Stimulated activated CD8-positive, alpha-beta memory T cell treated with anti-CD3 and anti-CD28 coated beads, Interleukin-7, amount 100 ng/mL, for 1 hour (primary cell): ENCODE measurements around the gene SPPL2B.

ENCODE experiments used
- DNase-seq, 2 donors: peaks; one replicate each; pipeline ENCODE4 v3.0.0-alpha.2; 2020; ENCODE audit warnings: low read depth in 2 of 2

The SPPL2B gene

DNA sequence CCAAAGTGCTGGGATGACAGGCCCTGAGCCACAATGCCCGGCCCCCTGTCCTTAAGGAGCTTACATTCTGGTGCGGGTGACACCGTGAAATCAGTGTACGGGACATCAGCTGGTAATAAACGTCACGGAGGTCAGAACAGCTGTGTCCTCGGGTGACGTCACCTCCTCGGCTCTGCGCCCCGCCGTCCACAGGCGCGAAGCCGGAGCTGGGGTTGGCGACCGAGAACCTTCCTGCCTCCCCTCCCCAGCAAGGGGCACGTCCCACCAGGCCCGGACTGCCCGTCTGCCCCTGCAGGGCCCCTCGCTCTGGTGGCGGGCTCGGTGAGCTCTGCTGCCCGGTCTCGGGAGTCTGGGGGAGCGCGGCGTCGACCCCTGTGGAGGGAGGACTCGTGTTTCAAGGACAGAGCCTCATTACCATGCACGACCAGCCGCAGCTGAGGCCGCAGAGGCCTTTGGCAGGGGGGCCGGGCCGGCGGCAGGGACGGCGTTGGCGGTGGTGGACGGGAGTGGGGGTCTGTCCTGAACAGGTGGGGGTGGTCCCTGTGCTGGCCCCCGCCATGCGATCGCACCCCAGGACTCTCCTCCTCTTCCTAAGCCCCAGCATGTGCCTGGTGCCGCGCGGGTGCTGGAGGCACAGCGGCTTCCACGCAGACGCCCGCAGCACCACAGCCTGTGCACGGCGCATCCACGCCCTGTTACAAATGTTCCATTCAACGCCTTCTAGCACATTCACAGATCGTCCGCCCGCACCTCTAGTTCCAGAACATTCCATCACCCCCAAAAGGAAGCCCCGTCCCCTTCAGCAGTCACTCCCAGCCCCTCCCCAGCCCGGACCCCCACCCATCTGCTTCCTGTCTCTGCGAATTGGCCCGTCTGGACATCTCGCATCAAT is 25.9 kb upstream of the SPPL2B start:
- no peak for DNase-seq

DNA sequence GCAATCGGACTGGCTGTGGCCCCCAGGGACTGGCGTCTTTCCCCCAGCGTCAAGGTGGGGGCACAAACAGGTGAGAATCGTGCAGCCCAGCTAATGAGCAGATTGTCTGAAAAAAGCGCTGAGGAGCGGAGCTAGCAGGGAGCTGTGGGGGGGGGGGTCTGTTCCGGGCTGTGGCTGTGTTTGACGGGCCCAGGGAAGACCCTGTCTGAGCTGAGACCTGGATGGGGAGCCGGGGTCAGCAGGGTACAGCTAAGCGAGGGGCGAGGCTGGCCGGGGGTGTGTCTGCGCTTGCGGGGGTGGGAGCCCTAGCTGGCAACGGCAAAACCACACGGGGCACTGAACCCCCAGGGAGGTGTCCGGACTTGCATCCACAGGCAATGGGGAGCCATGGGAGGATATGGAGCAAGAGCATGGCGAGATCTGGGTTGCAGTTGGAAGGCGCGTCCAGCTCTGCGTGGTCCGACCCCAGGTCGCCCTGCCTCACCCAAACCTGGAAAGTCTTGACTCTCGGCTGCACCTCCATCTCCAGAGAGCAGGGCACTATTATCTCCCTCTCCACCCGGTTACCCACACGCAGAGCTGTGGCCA is 25.2 kb upstream of the SPPL2B start:
- no peak for DNase-seq

DNA sequence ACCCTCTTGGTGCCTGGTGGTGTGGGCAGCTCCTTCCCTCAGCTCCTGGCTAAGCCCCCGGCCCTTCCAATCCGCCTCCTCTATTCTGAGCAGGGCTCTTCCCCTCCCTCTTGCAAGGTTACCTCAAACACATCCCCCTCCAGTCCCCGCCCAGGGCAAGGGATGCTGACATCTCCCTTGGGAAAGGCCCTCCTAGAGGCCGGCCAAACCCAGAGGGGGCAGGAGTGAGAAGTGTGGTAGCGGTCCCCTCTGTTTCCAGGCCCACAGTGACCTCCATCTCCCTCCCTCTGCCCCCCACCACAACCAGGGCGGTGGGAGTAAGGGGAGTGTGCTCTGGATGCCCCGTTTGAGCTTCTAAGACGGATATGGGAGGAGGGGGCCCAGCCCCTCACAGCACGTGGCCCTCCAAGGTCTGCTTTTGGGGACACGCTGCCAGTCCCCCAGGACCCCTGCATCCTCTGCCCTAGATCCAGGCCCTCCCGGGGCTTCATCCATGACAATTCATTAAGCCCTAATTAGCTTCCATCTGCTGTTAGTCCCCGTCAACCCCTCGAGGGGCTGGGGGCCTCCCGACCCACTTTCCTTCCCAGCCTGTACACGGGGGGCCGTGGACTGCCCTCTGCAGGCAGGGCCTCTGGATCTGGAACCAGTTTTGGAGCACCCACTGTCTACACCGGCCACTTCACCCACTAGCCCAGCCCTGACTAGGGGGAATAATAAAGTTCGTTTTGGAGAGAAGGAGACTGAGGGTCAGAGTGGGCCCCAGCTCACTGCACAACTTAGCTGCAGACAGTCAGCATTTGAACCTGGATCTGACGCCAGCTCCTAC is 22.8 kb upstream of the SPPL2B start:
- DNase-seq = no peak

DNA sequence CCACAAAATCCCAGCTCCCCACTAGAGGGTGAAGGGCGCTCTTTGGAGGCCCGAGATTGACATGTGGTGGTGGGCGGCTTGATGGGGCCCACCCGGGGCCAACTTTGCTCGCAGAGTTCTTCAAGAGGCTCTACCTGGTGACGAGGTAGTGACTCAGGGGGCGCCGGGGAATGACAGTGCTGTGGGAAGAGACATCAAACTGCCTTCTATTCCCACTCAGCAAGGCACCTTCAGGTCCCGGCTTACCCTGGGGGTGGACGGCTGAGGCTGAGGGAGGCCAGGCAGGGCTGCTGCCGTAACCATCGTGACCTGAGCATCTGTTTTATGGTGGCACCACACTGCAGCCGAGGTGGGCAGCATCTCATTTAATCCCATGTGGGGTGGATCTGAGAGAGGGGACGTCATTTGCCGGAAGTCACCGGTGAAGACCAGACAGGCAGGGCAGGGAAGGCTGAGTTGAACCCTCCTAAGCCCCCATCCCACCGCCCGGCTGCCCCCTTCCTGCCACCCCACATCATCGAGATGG is 22.1 kb upstream of the SPPL2B start:
- no peak for DNase-seq

DNA sequence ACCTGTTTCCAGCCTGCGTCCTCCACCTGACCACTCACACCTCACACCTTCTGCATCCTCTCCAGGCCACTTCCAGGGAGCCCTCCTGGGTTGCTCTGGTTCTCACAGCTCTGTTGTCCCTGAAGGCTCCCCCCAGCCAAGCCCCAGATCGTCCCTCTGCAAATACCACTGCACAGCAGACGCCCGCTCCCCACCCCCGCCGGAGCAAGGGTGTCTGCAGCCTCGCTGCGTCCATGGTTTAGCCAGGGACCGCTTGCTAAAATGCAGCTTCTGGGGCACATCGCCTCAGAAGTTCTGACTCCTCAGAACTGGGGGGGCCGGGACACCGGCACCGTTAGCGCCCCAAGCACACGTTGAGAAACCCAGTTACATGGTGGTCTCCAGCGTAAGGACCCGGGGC is 21.5 kb upstream of the SPPL2B start:
- DNase-seq = no peak

DNA sequence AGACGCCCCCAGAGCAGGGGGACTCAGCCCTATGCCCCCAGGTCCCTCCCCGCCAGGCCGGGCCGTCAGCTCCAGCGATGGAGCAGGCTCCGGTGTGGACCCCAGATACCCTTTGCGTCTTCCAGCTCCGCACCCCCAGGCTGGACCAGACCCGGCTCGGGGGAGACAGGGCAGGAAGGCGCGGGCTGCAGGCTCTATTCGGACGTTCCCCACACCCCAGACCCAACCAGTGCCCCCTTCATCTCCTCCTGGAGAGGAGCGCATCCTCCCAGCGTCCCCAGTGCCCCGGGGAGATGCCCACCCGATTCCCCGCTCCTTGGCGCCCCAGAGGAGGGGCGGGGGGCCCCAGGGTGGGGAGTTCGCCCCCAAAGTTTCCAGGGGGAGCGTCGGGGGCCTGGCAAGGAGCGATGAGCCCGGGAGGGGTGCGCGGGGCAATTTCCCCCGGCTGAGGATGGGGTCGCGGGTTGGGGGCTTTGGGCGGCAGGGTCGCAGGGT is 20.9 kb upstream of the SPPL2B start:
- no peak for DNase-seq

DNA sequence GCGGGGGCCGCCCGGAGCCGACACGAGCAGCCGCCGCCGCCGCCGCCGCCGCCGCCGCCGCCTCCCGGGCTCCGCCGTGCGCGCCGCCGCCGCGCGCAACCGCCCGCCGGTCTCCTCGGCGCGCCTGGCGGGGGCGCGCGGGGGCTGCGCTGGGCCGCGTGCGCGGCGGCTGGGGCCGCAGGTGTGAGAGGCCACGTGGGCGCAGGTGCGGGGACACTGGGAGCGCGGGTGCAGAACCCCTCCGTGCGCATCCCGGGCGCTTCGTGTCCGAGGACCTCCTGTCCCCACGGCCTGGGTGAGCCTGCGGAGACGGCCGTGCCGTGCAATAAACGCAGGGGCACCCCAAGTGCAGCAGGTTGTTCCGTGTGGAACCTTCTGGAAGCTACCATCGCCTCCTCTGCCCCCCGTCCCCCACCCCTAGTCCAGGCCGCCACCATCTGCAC is 20.3 kb upstream of the SPPL2B start, which contains the start of gene LINGO3:
TSS of gene LINGO3 (minus strand) at position 41 of the 443 bp plus-strand sequence. CDS start 16,378 bp downstream, outside the sequence.
- no peak for DNase-seq

DNA sequence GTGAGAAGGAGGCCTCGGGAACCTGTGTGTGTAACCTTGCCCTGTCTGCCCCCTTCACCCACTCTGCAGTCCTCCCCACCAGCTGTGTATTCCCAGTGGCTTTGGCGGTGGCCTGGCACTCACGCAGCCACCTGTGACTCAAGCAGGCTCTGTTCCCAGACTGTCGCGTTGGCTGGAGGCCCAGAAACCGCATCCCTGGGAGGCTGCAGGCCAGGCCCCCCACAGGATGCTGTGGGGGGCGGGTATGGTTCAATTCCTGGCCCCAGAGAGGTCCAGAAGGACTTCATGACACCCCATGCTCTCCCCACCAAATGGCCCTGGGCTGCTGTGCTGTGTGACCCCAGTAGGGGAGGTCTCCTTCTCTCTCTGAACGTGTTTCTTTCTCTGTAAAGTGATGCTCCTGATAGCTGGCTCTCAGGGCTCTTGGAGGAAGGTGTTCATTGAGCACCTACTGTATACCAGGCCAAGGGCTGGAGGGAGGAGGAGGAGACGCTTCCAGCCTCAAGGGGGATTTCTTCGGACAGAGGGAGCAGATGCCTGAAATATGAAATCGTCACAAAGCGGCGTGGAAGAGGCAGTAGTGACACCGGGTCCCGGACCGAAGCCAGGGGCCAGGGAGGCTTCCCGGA is 18.6 kb upstream of the SPPL2B start:
- no peak for DNase-seq

DNA sequence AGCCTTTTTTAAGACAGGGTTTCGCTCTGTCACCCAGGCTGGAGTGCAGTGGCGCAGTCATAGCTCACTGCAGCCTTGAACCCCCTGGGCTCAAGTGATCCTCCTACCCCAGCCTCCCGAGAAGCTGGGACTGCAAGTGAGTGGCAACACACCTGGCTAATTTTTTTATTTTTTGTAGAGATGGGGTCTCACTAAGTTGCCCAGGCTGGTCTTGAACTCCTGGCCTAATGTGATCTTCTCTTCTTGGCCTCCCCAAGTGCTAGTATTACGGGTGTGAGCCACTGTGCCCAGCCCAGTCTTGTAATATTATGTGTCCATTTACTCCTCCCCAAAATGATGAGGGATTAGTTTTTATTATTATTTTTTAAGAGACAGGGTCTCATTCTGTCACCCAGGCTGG is 17.4 kb upstream of the SPPL2B start:
- DNase-seq = no peak

DNA sequence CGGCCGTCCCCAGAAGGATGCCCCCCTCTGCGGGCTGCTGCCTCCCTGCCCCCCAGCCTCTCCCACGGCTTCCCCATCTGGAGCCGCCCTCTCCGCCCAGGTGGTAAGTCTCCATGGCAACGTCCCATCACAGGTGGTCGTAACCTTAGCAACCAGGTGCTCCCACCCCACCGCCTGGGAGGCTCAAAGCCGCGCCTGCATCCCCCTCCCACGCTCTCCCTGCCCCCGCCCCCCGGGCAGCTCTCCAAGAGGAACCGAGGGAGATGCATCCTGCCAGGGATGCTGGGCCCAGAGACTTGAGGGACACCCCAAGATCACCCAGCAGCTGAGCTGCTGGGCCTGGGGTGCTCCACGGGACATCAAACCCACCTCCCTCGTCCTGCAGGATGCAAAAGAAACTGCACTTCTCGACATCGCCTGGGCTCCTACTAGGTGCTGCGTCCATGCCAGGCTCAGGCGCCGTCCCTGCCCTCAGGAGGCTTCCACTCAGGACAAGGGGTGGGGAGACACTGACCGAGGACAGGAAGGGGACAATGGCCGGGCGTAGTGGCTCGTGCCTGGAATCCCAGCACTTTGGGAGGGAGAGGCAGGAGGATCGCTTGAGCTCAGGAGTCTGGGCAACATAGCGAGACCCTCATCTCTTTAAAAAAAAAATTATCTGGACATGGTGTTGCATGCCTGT is 15.5 kb upstream of the SPPL2B start:
- no peak for DNase-seq

DNA sequence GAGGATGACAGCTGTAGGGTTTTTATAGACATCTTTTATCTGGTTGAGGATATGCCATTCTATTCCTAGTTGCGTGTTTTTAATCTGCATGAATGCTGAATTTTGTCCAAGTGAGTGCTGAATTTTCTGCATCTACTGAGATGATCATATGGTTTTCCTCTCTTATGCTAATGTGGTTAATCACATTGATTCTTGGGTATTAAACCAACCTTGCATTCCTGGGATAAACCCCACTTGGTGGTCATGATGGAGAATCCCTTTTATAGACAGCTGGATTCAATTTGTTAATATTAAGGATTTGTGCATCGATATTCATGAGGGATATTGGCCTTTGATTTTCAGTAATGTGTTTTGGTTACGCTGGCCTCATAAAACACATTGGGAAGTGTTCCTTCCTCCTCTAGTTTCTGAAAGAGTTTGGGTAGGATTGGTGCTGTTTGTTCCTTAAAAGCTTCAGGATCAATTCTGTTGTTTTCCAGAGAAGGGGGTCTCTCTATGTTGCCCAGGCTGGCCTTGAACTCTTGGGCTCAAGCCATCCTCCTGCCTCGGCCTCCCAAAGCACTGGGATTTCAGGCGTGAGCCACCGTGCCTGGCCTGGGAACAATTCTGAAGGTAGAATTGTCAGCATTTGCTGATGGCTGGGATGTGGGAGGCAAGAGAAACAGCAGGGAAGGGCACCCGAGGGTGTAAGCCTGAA is 13.2 kb upstream of the SPPL2B start:
- DNase-seq = no peak

DNA sequence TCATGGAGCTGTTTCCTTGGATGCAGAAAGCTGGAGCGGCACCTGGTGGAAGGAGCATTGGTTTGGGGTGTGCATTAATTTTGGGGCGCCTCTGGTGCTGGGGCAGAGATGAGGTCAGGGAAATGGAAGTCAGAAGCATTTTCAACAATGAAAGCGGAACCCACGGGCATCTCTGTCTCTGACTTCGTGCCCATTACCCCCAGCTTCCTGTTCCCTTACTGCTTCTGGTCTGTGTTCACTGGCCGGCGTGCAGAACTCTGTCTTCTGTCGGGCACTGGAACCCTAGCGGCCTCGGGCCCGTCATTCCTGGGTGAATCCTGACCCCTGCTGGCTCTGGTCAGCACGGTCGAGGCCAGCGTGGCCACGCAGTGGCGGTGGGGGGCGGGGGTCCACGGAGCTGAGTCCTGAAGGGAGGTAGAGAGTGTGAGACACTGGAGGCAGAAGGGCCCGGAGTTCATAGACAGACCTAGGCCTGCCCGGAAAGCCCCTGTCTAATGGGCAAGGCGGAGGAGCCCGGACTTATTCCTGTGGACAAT is 12.6 kb upstream of the SPPL2B start:
- no peak for DNase-seq

DNA sequence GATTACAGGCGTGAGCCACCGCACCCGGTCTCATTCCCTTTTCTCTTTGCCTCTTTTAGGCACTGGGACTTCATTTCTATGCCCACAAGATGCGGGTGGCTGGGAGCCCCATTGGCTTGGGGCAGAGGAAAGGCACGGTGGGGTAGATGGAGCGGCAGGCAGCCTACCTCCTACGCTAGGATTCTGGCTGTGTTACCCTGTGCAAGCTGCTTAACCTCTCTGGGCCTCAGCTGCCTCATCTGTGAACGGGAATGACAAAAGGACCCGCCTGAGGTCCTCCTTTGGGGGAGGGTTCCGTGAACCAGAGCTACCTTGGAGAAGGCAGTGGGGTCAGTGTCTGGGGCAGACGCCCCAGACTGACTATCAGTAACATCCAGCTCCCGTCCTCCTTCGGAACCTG is 11.2 kb upstream of the SPPL2B start:
- no peak for DNase-seq

DNA sequence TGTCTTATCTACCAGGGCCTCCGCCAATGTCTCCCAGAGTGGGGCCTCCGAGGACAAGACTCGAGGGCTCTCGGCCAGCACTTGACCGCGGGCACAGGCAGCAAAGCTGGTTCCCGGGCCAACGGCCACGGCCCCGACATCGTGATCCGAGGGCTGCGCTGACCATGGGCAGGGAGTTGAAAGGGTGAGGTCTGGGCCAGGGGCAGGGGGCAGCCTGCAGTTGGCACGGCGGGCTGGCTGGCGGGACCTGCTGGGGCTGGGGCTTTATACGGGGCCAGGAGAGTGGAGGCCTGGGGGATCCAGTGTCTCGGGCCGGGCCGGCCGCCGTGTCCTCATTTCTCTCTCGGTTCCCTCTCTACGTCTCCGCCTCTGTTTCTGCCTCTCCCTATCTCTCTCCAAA is 10.7 kb upstream of the SPPL2B start:
- no peak for DNase-seq

DNA sequence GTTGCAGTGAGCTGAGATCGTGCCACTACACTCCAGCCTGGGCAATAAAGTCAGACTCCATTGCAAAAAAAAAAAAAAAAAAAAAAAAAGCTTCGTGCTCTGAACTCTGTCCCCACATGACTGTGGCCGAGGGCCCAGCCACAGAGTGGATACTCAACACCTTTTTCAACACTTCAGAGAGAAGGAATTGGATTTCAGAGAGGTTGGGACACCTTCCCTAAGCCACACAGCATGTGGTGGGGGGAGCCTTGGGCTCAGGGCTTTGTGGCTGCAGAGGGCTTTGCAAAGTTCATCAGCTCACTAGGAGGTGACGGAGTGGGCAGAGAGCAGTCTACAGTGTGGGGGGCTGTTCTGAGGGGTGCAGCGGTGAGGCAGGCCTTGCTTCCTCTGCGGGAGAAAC is 9.6 kb upstream of the SPPL2B start:
- no peak for DNase-seq

DNA sequence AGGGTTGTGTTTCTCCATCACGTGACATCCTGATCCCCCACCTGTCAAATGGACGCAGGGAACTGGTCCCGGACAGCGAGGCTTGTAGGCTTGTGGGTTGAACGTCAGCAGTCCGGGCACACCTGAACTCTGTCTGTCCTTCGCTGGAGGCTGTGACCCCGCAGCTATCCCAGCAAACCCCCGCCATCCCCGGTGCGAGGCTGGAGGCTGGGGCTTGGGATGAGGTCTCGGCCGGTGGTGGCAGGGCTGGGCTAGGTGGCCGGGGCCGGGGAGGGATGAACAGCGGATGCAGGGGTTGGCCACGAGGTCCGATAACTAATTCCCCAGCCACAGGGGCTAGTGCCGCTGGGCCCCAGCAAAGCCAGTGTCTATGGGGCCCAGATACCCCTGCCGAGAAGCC is 8.9 kb upstream of the SPPL2B start:
- DNase-seq = no peak

DNA sequence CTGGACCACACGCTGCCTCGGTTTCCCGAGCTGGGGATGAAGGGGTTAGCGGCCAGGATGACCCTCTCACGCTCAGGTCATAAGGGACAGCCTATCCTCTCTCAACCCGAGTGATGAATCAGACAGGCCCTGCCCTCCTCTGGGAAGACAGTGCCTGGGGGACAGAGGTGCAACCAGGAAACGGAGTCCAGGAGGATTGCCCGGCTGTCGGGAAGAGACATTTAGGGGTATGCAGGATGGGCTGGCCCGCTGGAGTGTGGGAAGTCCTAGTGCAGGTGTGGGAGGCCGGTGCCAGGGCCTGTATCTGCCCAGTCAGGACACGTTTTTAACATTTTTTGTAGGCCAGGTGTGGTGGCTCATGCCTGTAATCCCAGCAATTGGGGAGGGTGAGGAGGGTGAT is 8.4 kb upstream of the SPPL2B start:
- no peak for DNase-seq

DNA sequence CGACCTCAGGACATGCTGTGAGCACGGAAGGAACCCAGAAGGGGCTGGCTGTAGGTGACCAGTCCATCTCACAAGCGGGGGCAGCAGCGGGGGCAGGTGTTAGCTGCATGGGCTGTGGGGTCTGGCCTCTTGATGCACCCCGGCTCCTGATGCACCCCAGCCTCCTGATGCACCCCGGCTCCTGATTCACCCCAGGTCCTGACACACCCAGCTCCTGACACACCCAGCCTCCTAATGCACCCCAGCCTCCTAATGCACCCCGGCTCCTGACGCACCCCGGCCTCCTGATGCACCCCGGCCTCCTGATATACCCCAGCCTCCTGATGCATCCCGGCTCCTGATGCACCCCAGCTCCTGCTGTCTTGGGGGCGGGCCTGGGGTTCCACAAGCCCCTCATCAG is 7.5 kb upstream of the SPPL2B start:
- DNase-seq = no peak

DNA sequence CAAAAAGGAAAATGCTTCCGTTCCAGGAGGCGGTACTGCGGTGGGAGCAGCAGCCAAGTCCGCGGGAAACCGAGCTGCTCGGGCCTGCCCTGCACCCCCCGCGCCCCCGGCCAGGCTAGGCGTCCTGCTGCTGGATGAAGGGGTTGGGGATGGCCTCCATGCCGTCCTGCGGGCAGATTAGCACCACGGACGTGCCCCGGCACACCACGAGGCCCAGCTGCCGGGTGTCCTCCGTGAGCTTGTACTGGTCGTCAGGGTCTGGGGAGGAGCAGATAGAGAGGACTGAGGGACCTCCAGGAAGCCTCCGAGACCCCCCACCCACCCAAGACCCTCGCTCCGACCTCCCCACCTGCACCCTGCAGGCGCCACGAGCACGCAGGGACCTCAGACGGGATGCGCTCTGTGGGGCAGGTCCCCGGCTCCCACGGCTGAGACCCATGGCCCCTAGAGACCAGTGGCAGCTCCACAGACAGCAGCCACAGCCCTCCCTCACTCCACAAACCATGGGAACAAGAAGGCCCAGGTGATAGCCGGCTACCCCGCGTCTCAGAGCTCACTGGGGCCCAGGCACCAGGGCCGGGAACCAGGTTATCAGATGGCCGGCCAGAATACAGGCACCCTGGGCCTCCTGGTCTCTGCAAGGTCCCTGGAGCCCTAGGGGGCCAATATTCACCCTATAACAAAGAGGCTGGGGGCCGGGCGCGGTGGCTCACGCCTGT is 6.8 kb upstream of the SPPL2B start:
- DNase-seq = no peak
